Adrenal gland (tissue), 5 donors: Measurements from ENCODE around the gene PKD1.

Experiments used
- CTCF ChIP-seq, 6 experiments: fragments of 450-650 bp in 4 of 6; fragments of 200-600 bp in 2 of 6; sonication (generic) in 1 of 6; IDR thresholded peaks; 1 replicate in 5 of 6; 2 replicates in 1 of 6; pipeline versions ENCODE4 v1.5.1 to v1.8.0; 2016 to 2021; ENCODE audit warnings: antibody characterized with exemption in 6 of 6, mild to moderate bottlenecking in 2 of 6, moderate library complexity in 1 of 6
- POLR2A ChIP-seq, 2 donors: fragments of 450-650 bp; IDR thresholded peaks; one replicate each; pipeline ENCODE4 v1.6.1; 2017; ENCODE audit warnings: antibody characterized with exemption in 2 of 2, mild to moderate bottlenecking in 2 of 2, moderate library complexity in 1 of 2
- donor health status: DM: no; HTN: no; CAD: no.

DNA sequence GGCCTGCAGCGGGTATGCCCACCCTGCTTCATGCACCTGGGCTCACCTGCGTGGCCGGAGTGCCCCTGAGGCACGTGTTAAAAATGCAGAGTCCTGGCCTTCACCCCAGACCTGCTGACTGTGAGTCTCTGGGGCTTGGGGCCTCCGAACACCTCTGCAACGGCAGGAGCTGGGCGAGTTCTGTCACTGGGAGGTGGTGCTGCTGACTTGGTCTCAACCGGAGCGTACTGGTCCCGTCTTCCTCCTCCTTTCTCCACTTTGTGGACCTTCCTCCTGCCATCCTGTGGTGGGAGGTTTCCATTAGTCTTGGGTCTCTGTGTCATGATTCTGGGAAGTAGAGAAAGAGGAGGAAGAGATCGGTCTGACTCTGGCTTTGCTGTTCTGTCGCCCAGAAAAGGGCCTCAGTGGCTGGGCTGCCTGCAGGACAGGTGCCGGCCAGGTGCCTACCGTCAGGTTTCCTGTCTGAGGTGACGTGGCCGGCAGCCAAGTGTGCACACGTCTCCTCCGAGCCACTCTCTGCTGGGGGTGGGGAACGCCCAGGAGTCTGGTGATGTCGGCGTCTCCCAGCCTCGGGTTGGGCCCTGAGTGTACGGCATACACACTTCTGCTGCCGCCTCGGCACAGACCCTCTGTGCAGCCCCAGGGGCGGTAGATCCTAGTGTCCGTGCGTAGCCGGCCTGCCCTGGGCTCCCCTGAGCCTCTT is 81.0 kb downstream of the PKD1 start:
- no peak for TF ChIP-seq POLR2A (IDR thresholded peaks at IDR 0.05)
- no peak for TF ChIP-seq CTCF (IDR thresholded peaks at IDR 0.05)
